Kidney (tissue), 14 donors: ENCODE measurements around the gene NOL6. TPM values are rescaled to one million over a fixed set of nuclear protein-coding genes. Genes with fewer than 3 reads are reported as not detected.

Experiments
- DNase-seq, 5 donors: peaks; one replicate each; pipeline ENCODE4 v3.0.0-alpha.2; 2013 to 2020
- FAIRE-seq: peaks from 2 replicates; lab custom pipeline; 2012; peaks lifted over from hg19 to GRCh38; lab: Jason Lieb, UNC
- H3K27ac ChIP-seq, 2 donors: one replicate each; pipeline ENCODE4 v1.7.0; 2013; ENCODE audit warnings: low read depth in 2 of 2, low read length in 2 of 2, inconsistent platforms in 1 of 2
- H3K27me3 ChIP-seq: one replicate; pipeline ENCODE4 v1.7.1; 2013; ENCODE audit warnings: low read length, inconsistent platforms; ENCODE audit not compliant: control insufficient read depth, insufficient read depth
- H3K36me3 ChIP-seq, 3 donors: one replicate each; pipeline versions ENCODE4 v1.7.0 to v1.7.1; 2013; ENCODE audit warnings: low read length in 3 of 3, control low read depth in 1 of 3, inconsistent platforms in 1 of 3; ENCODE audit not compliant: insufficient read depth in 3 of 3, control insufficient read depth in 2 of 3
- H3K4me1 ChIP-seq, 3 donors: one replicate each; pipeline versions ENCODE4 v1.7.0 to v1.7.1; 2013; ENCODE audit warnings: low read length in 3 of 3, inconsistent platforms in 1 of 3, low read depth in 1 of 3; ENCODE audit not compliant: control insufficient read depth in 2 of 3, insufficient read depth in 2 of 3
- H3K4me3 ChIP-seq, 3 donors: one replicate each; pipeline versions ENCODE4 v1.7.0 to v1.8.1; 2013; ENCODE audit warnings: low read length in 3 of 3, control low read depth in 1 of 3, inconsistent platforms in 1 of 3
- H3K9ac ChIP-seq, 3 donors: one replicate each; pipeline versions ENCODE4 v1.7.0 to v1.7.1; 2013; ENCODE audit warnings: low read length in 3 of 3, control low read depth in 1 of 3, inconsistent platforms in 1 of 3
- H3K9me3 ChIP-seq, 3 donors: one replicate each; pipeline versions ENCODE4 v1.7.0 to v1.7.1; 2013; ENCODE audit warnings: low read length in 3 of 3, control low read depth in 1 of 3, inconsistent platforms in 1 of 3; ENCODE audit not compliant: control insufficient read depth in 2 of 3, insufficient read depth in 1 of 3
- intact Hi-C: fragments of 100-400 bp; cut with DNase I; formaldehyde crosslinking; loops from one replicate; pipeline ENCODE4 v1.11.1; 2022
- polyA plus RNA-seq: library from polyadenylated mRNA; stranded (reverse); fragments of 350-450 nt; fragmentation: Illumina TruSeq; extraction: RNeasy Lipid Tissue Mini Kit (QIAGEN cat#74804); gene quantifications from one replicate; pipeline ENCODE4 v1.2.3, GENCODE V29; 2014; ENCODE audit warnings: low read depth, low replicate concordance; ENCODE audit not compliant: insufficient read depth
- total RNA-seq: library from RNA; stranded (reverse); fragmentation: NEBNext Ultra II Directional; extraction: Animal tissue kit (Norgen Biotek cat#: 25700); gene quantifications from one replicate; pipeline ENCODE4 v1.2.1, GENCODE V29; 2021
- TF ChIP-seq, protein P1 (sequence below): IDR thresholded peaks from 3 replicates; pipeline ENCODE4 v1.5.1; 2012; ENCODE audit warnings: mild to moderate bottlenecking, moderate library complexity, borderline replicate concordance; ENCODE audit not compliant: insufficient read depth; ENCODE audit errors: extremely low read depth
- donor health status: control.
- donor health status: control.
- donor health status: control.
- donor health status: control.
- donor health status: control.
- donor health status: DM: yes; HTN: yes; CAD: no.
- donor health status: Normal renal cell carcinoma (clear cell type).

NOL6 gene
- total and polyA plus RNA-seq, 2 donors from 2014 or later = 10.8 to 32.8 TPM

DNA sequence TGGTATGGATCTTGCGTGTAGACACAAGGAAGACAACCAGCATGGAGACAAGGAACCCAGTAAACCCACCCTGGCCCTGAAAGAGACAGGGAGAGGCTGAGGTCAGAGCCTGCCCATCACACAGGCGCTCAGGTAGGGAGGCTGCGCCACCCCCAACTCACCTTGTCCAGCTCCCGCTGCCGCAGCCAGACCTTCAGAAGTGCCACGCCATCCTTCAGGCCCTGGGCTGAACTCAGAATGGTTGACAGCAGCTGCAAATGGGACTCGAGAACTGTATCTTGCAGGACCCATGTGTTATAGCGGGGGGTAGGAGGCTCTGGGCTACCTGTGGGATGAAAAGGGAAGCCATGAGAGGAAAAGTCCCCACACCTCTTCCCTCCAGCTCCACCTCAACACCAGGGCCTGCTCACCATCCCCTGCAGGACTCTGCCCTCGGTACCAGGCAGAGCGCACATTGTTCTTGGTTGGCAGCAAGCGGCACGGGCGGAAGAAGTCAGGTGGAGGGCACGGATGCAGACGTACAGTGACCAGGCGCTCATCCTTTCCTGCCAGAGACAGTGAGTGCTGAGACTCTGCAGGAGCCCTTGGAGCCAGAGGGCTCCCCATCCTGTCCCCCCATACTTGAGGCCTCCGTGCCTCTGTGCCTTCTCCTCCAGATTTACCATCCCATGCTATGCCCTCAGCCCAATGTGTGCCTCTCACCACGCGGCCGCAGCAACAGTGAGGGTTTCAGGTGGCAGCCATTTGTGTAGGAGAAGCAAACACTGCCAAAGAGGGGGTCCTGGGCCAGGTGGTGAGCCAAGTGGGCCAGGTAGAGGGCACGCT is 4.7 kb downstream of the NOL6 start:
- intact Hi-C loops = no loop called here
- no peak overlapping the region for H3K4me3 ChIP-seq
- TF ChIP-seq, protein P1, sequence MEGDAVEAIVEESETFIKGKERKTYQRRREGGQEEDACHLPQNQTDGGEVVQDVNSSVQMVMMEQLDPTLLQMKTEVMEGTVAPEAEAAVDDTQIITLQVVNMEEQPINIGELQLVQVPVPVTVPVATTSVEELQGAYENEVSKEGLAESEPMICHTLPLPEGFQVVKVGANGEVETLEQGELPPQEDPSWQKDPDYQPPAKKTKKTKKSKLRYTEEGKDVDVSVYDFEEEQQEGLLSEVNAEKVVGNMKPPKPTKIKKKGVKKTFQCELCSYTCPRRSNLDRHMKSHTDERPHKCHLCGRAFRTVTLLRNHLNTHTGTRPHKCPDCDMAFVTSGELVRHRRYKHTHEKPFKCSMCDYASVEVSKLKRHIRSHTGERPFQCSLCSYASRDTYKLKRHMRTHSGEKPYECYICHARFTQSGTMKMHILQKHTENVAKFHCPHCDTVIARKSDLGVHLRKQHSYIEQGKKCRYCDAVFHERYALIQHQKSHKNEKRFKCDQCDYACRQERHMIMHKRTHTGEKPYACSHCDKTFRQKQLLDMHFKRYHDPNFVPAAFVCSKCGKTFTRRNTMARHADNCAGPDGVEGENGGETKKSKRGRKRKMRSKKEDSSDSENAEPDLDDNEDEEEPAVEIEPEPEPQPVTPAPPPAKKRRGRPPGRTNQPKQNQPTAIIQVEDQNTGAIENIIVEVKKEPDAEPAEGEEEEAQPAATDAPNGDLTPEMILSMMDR = no peak
- H3K9ac ChIP-seq = no peak overlapping the region
- peaks cover 5 to 66% (median 57%) of the 10 kb centered on the region in 3 donors for H3K36me3 ChIP-seq
- DNase-seq (peak in 1 of 5 donors; percentile 66), FAIRE-seq (no peak)
- no peaks in the 10 kb centered on the region for H3K9me3 ChIP-seq
- peaks cover 0 to 7% (median 4%) of the 10 kb centered on the region in 3 donors for H3K4me1 ChIP-seq
- no peaks in the 10 kb centered on the region for H3K27me3 ChIP-seq
- H3K27ac ChIP-seq = no peak overlapping the region

DNA sequence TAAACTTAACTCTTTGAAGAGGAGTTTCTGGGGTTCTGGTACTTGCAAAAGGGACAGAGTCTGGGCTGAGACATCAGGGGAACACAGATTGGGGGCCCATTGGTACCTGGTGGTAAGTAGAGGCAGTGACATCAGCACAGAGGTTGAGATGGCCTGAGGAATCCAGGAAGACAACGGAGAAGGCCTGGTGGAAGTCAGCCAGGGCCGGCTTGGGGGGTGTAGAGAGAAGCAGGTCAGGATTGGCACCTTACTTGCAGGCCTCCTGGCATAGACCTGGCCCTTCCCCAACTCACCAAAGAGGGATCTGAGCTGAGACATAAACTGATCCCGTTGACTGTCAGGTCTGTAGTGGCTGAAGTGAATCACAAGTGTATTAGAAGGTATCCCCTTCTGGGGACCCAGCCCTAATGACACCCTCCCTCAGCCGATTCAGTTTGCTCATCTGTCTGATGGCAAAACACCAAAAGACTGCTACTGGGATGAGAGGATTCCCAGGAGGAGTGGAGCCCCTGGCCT is 5.5 kb downstream of the NOL6 start:
- peaks cover 5 to 71% (median 62%) of the 10 kb centered on the region in 3 donors for H3K36me3 ChIP-seq
- no peaks in the 10 kb centered on the region for H3K27me3 ChIP-seq
- H3K4me1 ChIP-seq = peaks cover 0 to 7% (median 4%) of the 10 kb centered on the region in 3 donors
- H3K4me3 ChIP-seq = no peak overlapping the region
- no peak for FAIRE-seq
- no peak overlapping the region for H3K9ac ChIP-seq
- DNase-seq = peak in 2 of 5 donors; percentile 21 to 31
- TF ChIP-seq, protein P1 = no peak
- intact Hi-C loops = no loop called here
- H3K9me3 ChIP-seq = no peaks in the 10 kb centered on the region
- H3K27ac ChIP-seq = no peak overlapping the region

GRCh38 chr9:33467526-33467925 is 6.2 kb downstream of the NOL6 start:
- H3K36me3 ChIP-seq = peaks cover 5 to 75% (median 63%) of the 10 kb centered on the region in 3 donors
- no peak overlapping the region for H3K4me3 ChIP-seq

More at GRCh38 chr9:33467526-33467925, 6.2 kb downstream of the NOL6 start:
- H3K27me3 ChIP-seq = no peaks in the 10 kb centered on the region
- FAIRE-seq (no peak), DNase-seq (peak in 2 of 5 donors; percentile 22 to 27)
- intact Hi-C loops = no loop called here
- H3K9ac ChIP-seq = no peak overlapping the region
- no peaks in the 10 kb centered on the region for H3K9me3 ChIP-seq
- H3K4me1 ChIP-seq = peaks cover 0 to under 1% (median 0%) of the 10 kb centered on the region in 3 donors
- TF ChIP-seq, protein P1 = no peak
- H3K27ac ChIP-seq = no peak overlapping the region
